PFSK-1 (cell line): ENCODE data around the gene VPS25.

Source experiments
- FOXP2 ChIP-seq: optimal IDR thresholded peaks from 2 replicates; pipeline ENCODE3; 2011; ENCODE audit warnings: borderline replicate concordance, control low read depth, inconsistent platforms; ENCODE audit not compliant: insufficient read depth; ENCODE audit errors: extremely low read length, extremely low read depth
- POLR2AphosphoS5 ChIP-seq: IDR thresholded peaks from 2 replicates; pipeline ENCODE4 v1.6.1; 2012; ENCODE audit warnings: low read depth, mild to moderate bottlenecking, control low read depth, low read length, moderate library complexity
- REST ChIP-seq, 2 experiments: IDR thresholded peaks; 2 replicates each; pipeline versions ENCODE4 v1.6.1 to v1.8.0; 2011 to 2012; ENCODE audit warnings: low read depth in 2 of 2, low read length in 2 of 2, control low read depth in 1 of 2, inconsistent platforms in 1 of 2, mild to moderate bottlenecking in 1 of 2, moderate library complexity in 1 of 2; ENCODE audit not compliant: insufficient read depth in 1 of 2
- SIN3A ChIP-seq: IDR thresholded peaks from 2 replicates; pipeline ENCODE4 v1.6.1; 2012; ENCODE audit warnings: mild to moderate bottlenecking, low read length, moderate library complexity, borderline replicate concordance; ENCODE audit not compliant: insufficient read depth
- TAF1 ChIP-seq: IDR thresholded peaks from 2 replicates; pipeline ENCODE4 v1.6.1; 2012; ENCODE audit warnings: low read length, control low read depth, borderline replicate concordance; ENCODE audit not compliant: insufficient read depth

VPS25 gene

GRCh38 chr17:42784409-42784808 lies 11.2 kb downstream of the VPS25 start:
- TF ChIP-seq REST (IDR thresholded peaks at IDR 0.05; ENCODE audit: insufficient read depth in 1 of 2, low read depth in 2 of 2, low read length in 2 of 2) (no peak), POLR2AphosphoS5 (no peak), TAF1 (no peak), FOXP2 (no peak), SIN3A (no peak)

GRCh38 chr17:42784811-42785592 lies 11.8 kb downstream of the VPS25 start:
- TF ChIP-seq SIN3A (no peak), REST (IDR thresholded peaks at IDR 0.05; ENCODE audit: insufficient read depth in 1 of 2, low read depth in 2 of 2, low read length in 2 of 2) (no peak), POLR2AphosphoS5 (no peak), TAF1 (no peak), FOXP2 (no peak)

GRCh38 chr17:42787266-42787665 lies 14.0 kb downstream of the VPS25 start:
- TF ChIP-seq REST (IDR thresholded peaks at IDR 0.05; ENCODE audit: insufficient read depth in 1 of 2, low read depth in 2 of 2, low read length in 2 of 2) (no peak), SIN3A (no peak), POLR2AphosphoS5 (no peak), FOXP2 (no peak), TAF1 (no peak)

GRCh38 chr17:42791948-42792347 lies 18.7 kb downstream of the VPS25 start:
- TF ChIP-seq POLR2AphosphoS5, result no peak
- no peak for TF ChIP-seq FOXP2
- TF ChIP-seq TAF1, result no peak
- TF ChIP-seq SIN3A, result no peak
- TF ChIP-seq REST (IDR thresholded peaks at IDR 0.05; ENCODE audit: insufficient read depth in 1 of 2, low read depth in 2 of 2, low read length in 2 of 2), result no peak

- TF ChIP-seq REST (IDR thresholded peaks at IDR 0.05; ENCODE audit: insufficient read depth in 1 of 2, low read depth in 2 of 2, low read length in 2 of 2), result no peak
- TF ChIP-seq FOXP2, result no peak
- no peak for TF ChIP-seq POLR2AphosphoS5
- TF ChIP-seq TAF1, result no peak
- TF ChIP-seq SIN3A, result no peak
Observed at GRCh38 chr17:42792545-42792944, 19.3 kb downstream of the VPS25 start.
